Diencephalon (tissue), 1 donor: ENCODE results near the gene OPRPN. TPM values are rescaled to one million over a fixed set of nuclear protein-coding genes. Genes with fewer than 3 reads are reported as not detected.

ENCODE experiments used
- total RNA-seq: library from RNA; depleted of rRNA; stranded (reverse); fragments of >200 nt; gene quantifications from one replicate; pipeline ENCODE4 v1.2.3, GENCODE V29; 2014

OPRPN gene
- total RNA-seq = not detected

GRCh38 chr4:70397580-70397979 lies at the start of gene OPRPN:
TSS of gene OPRPN (plus strand) at chr4:70397940. CDS start at chr4:70399286, 1,346 bp downstream.

GRCh38 chr4:70360460-70360859 lies 37.3 kb upstream of the OPRPN start, which contains the start of gene SMR3A:
TSS of gene SMR3A (plus strand) at chr4:70360760. CDS start at chr4:70362116, 1,356 bp downstream.

GRCh38 chr4:70382691-70383181 lies 15.0 kb upstream of the OPRPN start, which contains the start of gene SMR3B:
TSS of gene SMR3B (plus strand) at chr4:70383131. CDS start at chr4:70384511, 1,380 bp downstream.

Other genes starting within 250 kb of the OPRPN start
- not detected for gene PRR27, start 243.7 kb upstream of the OPRPN start, total RNA-seq
- not detected for gene ODAM, start 202.2 kb upstream of the OPRPN start, total RNA-seq
- gene FDCSP, start 171.8 kb upstream of the OPRPN start, total RNA-seq = not detected
- gene CSN3, start 155.3 kb upstream of the OPRPN start, total RNA-seq = not detected
- gene CABS1, start 63.0 kb upstream of the OPRPN start, total RNA-seq = not detected
- not detected for gene SMR3A, start 37.2 kb upstream of the OPRPN start, total RNA-seq
- gene SMR3B, start 14.8 kb upstream of the OPRPN start, total RNA-seq = not detected
- not detected for gene MUC7, start 74.3 kb downstream of the OPRPN start, total RNA-seq
- gene AMTN, start 120.6 kb downstream of the OPRPN start, total RNA-seq = not detected
- 0.92 TPM for gene AMBN, start 194.3 kb downstream of the OPRPN start, total RNA-seq
- gene ENAM, start 230.8 kb downstream of the OPRPN start, total RNA-seq = not detected